ENCODE measurements around the gene CTNNA2.

DNA sequence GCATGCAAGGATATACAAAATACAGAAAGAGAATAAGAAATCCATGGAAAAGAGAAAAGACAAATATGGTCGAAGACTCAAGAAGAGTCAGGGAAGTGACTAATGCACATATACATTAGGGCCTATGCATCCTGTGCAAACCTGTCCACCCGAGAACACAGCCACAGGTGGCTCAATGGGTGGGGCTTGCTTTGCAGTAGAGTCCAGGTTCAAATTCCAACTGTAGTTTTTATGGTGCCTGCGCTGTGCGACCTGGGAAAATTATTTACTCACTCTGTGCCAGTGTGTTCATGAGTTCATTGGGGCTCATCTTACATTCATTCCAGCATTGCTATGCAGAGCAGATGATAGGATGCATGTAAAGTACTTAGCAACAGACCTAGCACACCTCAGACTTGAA lies 244.7 kb downstream of the CTNNA2 start:
- TF ChIP-seq NR3C1 (CRISPR knock-in tag; IDR thresholded peaks at IDR 0.05) (no peak), PHF21A (IDR thresholded peaks at IDR 0.05; ENCODE audit: borderline replicate concordance, low read depth) (no peak), POLR2A (conservative IDR thresholded peaks at IDR 0.05) (no peak), BMI1 (IDR thresholded peaks at IDR 0.05; ENCODE audit: low read length) (no peak), ZFPM2 (CRISPR knock-in tag; IDR thresholded peaks at IDR 0.05) (no peak)
- TF ChIP-seq, protein P1, sequence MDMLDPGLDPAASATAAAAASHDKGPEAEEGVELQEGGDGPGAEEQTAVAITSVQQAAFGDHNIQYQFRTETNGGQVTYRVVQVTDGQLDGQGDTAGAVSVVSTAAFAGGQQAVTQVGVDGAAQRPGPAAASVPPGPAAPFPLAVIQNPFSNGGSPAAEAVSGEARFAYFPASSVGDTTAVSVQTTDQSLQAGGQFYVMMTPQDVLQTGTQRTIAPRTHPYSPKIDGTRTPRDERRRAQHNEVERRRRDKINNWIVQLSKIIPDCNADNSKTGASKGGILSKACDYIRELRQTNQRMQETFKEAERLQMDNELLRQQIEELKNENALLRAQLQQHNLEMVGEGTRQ (CRISPR knock-in tag; IDR thresholded peaks at IDR 0.05): no peak
- TF ChIP-seq, protein P2, sequence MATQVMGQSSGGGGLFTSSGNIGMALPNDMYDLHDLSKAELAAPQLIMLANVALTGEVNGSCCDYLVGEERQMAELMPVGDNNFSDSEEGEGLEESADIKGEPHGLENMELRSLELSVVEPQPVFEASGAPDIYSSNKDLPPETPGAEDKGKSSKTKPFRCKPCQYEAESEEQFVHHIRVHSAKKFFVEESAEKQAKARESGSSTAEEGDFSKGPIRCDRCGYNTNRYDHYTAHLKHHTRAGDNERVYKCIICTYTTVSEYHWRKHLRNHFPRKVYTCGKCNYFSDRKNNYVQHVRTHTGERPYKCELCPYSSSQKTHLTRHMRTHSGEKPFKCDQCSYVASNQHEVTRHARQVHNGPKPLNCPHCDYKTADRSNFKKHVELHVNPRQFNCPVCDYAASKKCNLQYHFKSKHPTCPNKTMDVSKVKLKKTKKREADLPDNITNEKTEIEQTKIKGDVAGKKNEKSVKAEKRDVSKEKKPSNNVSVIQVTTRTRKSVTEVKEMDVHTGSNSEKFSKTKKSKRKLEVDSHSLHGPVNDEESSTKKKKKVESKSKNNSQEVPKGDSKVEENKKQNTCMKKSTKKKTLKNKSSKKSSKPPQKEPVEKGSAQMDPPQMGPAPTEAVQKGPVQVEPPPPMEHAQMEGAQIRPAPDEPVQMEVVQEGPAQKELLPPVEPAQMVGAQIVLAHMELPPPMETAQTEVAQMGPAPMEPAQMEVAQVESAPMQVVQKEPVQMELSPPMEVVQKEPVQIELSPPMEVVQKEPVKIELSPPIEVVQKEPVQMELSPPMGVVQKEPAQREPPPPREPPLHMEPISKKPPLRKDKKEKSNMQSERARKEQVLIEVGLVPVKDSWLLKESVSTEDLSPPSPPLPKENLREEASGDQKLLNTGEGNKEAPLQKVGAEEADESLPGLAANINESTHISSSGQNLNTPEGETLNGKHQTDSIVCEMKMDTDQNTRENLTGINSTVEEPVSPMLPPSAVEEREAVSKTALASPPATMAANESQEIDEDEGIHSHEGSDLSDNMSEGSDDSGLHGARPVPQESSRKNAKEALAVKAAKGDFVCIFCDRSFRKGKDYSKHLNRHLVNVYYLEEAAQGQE (IDR thresholded peaks at IDR 0.05; ENCODE audit: borderline replicate concordance): no peak
- TF ChIP-seq, protein P2 (CRISPR knock-in tag; IDR thresholded peaks at IDR 0.05; ENCODE audit: low read depth): no peak
- TF ChIP-seq, protein P3, sequence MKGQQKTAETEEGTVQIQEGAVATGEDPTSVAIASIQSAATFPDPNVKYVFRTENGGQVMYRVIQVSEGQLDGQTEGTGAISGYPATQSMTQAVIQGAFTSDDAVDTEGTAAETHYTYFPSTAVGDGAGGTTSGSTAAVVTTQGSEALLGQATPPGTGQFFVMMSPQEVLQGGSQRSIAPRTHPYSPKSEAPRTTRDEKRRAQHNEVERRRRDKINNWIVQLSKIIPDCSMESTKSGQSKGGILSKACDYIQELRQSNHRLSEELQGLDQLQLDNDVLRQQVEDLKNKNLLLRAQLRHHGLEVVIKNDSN (CRISPR knock-in tag; IDR thresholded peaks at IDR 0.05): no peak
- TF ChIP-seq, protein P4, sequence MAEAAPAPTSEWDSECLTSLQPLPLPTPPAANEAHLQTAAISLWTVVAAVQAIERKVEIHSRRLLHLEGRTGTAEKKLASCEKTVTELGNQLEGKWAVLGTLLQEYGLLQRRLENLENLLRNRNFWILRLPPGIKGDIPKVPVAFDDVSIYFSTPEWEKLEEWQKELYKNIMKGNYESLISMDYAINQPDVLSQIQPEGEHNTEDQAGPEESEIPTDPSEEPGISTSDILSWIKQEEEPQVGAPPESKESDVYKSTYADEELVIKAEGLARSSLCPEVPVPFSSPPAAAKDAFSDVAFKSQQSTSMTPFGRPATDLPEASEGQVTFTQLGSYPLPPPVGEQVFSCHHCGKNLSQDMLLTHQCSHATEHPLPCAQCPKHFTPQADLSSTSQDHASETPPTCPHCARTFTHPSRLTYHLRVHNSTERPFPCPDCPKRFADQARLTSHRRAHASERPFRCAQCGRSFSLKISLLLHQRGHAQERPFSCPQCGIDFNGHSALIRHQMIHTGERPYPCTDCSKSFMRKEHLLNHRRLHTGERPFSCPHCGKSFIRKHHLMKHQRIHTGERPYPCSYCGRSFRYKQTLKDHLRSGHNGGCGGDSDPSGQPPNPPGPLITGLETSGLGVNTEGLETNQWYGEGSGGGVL (CRISPR knock-in tag; IDR thresholded peaks at IDR 0.05): no peak
- TF ChIP-seq, protein P5, sequence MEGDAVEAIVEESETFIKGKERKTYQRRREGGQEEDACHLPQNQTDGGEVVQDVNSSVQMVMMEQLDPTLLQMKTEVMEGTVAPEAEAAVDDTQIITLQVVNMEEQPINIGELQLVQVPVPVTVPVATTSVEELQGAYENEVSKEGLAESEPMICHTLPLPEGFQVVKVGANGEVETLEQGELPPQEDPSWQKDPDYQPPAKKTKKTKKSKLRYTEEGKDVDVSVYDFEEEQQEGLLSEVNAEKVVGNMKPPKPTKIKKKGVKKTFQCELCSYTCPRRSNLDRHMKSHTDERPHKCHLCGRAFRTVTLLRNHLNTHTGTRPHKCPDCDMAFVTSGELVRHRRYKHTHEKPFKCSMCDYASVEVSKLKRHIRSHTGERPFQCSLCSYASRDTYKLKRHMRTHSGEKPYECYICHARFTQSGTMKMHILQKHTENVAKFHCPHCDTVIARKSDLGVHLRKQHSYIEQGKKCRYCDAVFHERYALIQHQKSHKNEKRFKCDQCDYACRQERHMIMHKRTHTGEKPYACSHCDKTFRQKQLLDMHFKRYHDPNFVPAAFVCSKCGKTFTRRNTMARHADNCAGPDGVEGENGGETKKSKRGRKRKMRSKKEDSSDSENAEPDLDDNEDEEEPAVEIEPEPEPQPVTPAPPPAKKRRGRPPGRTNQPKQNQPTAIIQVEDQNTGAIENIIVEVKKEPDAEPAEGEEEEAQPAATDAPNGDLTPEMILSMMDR (IDR thresholded peaks at IDR 0.05 in 2 of 3, conservative IDR thresholded peaks at IDR 0.05 in 1 of 3; ENCODE audit: insufficient read depth in 2 of 3, low read depth in 1 of 3, low read length in 3 of 3): no peak

Data from K562 (cell line).